AG09309 (cell line): ENCODE data around the gene MAS1L.
"Not testable (repeated sequence)": the region's sequence is repeated elsewhere in the genome, so short reads cannot be mapped to it uniquely, and the experiment has no call there.

Experiments used
- DNase-seq: peaks from one replicate; pipeline ENCODE4 v3.0.0-alpha.2; 2010; ENCODE audit warnings: low read depth
- H3K4me3 ChIP-seq: 2 replicates; pipeline ENCODE4 v1.5.1; 2011; ENCODE audit warnings: mild to moderate bottlenecking, low read depth, low read length, moderate library complexity; ENCODE audit not compliant: control insufficient read depth
- CTCF ChIP-seq: IDR thresholded peaks from 2 replicates; pipeline ENCODE4 v1.5.1; 2011; ENCODE audit warnings: mild to moderate bottlenecking, low read depth, low read length, inconsistent platforms; ENCODE audit not compliant: insufficient read depth, control insufficient read depth; ENCODE audit errors: missing control alignments

The MAS1L gene

GRCh38 chr6:29442719-29443118 is 45.0 kb downstream of the MAS1L start:
- H3K4me3 ChIP-seq = no peak overlapping the region
- TF ChIP-seq CTCF = no peak
- no peak for DNase-seq

- no peak for DNase-seq
- TF ChIP-seq CTCF = no peak
- no peak within 1 kb of the TSS for H3K4me3 ChIP-seq
These were observed 48.8 kb downstream of the MAS1L start, which contains the start of gene OR10C1 for GRCh38 chr6:29439006-29439405. Gene OR10C1 (plus strand): TSS chr6:29439306. CDS start chr6:29440016, 710 bp downstream.

GRCh38 chr6:29436730-29437129 is 51.0 kb downstream of the MAS1L start:
- H3K4me3 ChIP-seq, DNase-seq: not testable (repeated sequence)
